Lung (tissue), 12 donors: ENCODE results near the gene ACLY. TPM values are rescaled to one million over a fixed set of nuclear protein-coding genes. Genes with fewer than 3 reads are reported as not detected.

Experiments used
- ATAC-seq: fragments of 200-7000 bp; cut with Tn5 transposase; one replicate; pipeline ENCODE4 v1.9.1; 2020; ENCODE audit warnings: moderate number of reproducible peaks; ENCODE audit not compliant: insufficient read depth, low FRiP score
- DNase-seq, 3 donors: peaks; one replicate each; pipeline ENCODE4 v3.0.0-alpha.2; 2013 to 2017
- H3K27ac ChIP-seq, 2 donors: one replicate each; pipeline ENCODE4 v1.5.1; 2013; ENCODE audit warnings: mild to moderate bottlenecking in 2 of 2, moderate library complexity in 2 of 2, control low read depth in 1 of 2, inconsistent platforms in 1 of 2, low read depth in 1 of 2, low read length in 1 of 2
- H3K27me3 ChIP-seq, 3 donors: one replicate each; pipeline ENCODE4 v1.5.1; 2013; ENCODE audit warnings: low read length in 2 of 3; ENCODE audit not compliant: control insufficient read depth in 3 of 3, insufficient read depth in 3 of 3
- H3K36me3 ChIP-seq, 4 donors: one replicate each; pipeline ENCODE4 v1.5.1; 2013; ENCODE audit warnings: low read length in 4 of 4, mild to moderate bottlenecking in 1 of 4, moderate library complexity in 1 of 4; ENCODE audit not compliant: control insufficient read depth in 4 of 4, insufficient read depth in 4 of 4
- H3K4me1 ChIP-seq, 5 donors: one replicate each; pipeline ENCODE4 v1.5.1; 2013; ENCODE audit warnings: low read length in 5 of 5, mild to moderate bottlenecking in 2 of 5, moderate library complexity in 1 of 5; ENCODE audit not compliant: control insufficient read depth in 5 of 5, insufficient read depth in 5 of 5
- H3K4me3 ChIP-seq: one replicate; pipeline ENCODE4 v1.5.1; 2013; ENCODE audit warnings: mild to moderate bottlenecking, control low read depth, moderate library complexity
- H3K9ac ChIP-seq, 2 donors: one replicate each; pipeline ENCODE4 v1.5.1; 2013; ENCODE audit warnings: low read length in 2 of 2, control low read depth in 1 of 2; ENCODE audit not compliant: insufficient read depth in 1 of 2
- H3K9me3 ChIP-seq, 4 donors: one replicate each; pipeline ENCODE4 v1.5.1; 2013; ENCODE audit warnings: low read length in 3 of 4, mild to moderate bottlenecking in 1 of 4, moderate library complexity in 1 of 4; ENCODE audit not compliant: control insufficient read depth in 4 of 4, insufficient read depth in 3 of 4
- CTCF ChIP-seq: IDR thresholded peaks from 2 replicates; pipeline ENCODE4 v1.5.1; 2012; ENCODE audit warnings: mild to moderate bottlenecking; ENCODE audit errors: control extremely low read depth, extremely low read depth
- WGBS, 2 donors: extraction: QIAGEN DNeasy Blood & Tissue Kit; methylation state at CpG; one replicate each; pipeline ENCODE4 v1.1.7; 2013; 5-methylcytosine and 5-hydroxymethylcytosine counted together
- polyA plus RNA-seq, 2 donors: library from polyadenylated mRNA; stranded (reverse); fragments of 200-250 nt; gene quantifications; one replicate each; pipeline ENCODE4 v1.2.1, GENCODE V29; 2013
- total RNA-seq, 2 donors: library from RNA; depleted of rRNA in 1 of 2; stranded (reverse); fragments of >200 nt in 1 of 2; gene quantifications; one replicate each; pipeline ENCODE4 v1.2.1, GENCODE V29; 2014 to 2021
- donor health status: control.
- donor health status: control.
- donor health status: Bipolar disorder and iron deficiency.
- donor health status: healthy.
- donor health status: DM: yes; HTN: yes; CAD: no.

The ACLY gene
- total and polyA plus RNA-seq, 4 donors: 27.5 to 158 (median 79.0) TPM

- Histone ChIP-seq H3K4me3 (no peak overlapping the region), H3K27ac (no peak overlapping the region), H3K4me1 (peaks cover 0 to 10% (median 0%) of the 10 kb centered on the region in 5 donors), H3K27me3 (no peaks in the 10 kb centered on the region), H3K36me3 (no peaks in the 10 kb centered on the region), H3K9ac (no peak overlapping the region), H3K9me3 (no peaks in the 10 kb centered on the region)
- DNase-seq (no peak), ATAC-seq (no peak)
- 88 to 89% methylated on average over 6 of the region's 6 CpGs for WGBS, 2 donors
- no peak for TF ChIP-seq CTCF
These were observed 39.2 kb upstream of the ACLY start for GRCh38 chr17:41957869-41958439.

GRCh38 chr17:41957031-41957868 is 38.5 kb upstream of the ACLY start:
- H3K4me1 ChIP-seq: peaks cover 0 to 6% (median 0%) of the 10 kb centered on the region in 5 donors
- no peaks in the 10 kb centered on the region for H3K27me3 ChIP-seq
- ATAC-seq (no peak), DNase-seq (peak in 1 of 3 donors; percentile 11)
- no peak overlapping the region for H3K4me3 ChIP-seq
- H3K9me3 ChIP-seq: no peaks in the 10 kb centered on the region
- WGBS, 2 donors: 60 to 70% methylated on average over 11 of the region's 11 CpGs
- H3K9ac ChIP-seq: no peak overlapping the region
- no peak for TF ChIP-seq CTCF
- no peak overlapping the region for H3K27ac ChIP-seq
- peaks cover 0 to 1% (median 0%) of the 10 kb centered on the region in 4 donors for H3K36me3 ChIP-seq

GRCh38 chr17:41956522-41956921 is 37.8 kb upstream of the ACLY start:
- Histone ChIP-seq H3K36me3 (peaks cover 0 to 1% (median 0%) of the 10 kb centered on the region in 4 donors), H3K27ac (no peak overlapping the region), H3K4me1 (peaks cover 0 to 6% (median 0%) of the 10 kb centered on the region in 5 donors), H3K27me3 (no peaks in the 10 kb centered on the region), H3K9ac (no peak overlapping the region), H3K4me3 (no peak overlapping the region), H3K9me3 (no peaks in the 10 kb centered on the region)
- WGBS, 2 donors: 87 to 90% methylated on average over 6 of the region's 6 CpGs
- TF ChIP-seq CTCF: no peak
- no peak for ATAC-seq
- no peak for DNase-seq
